ENCODE measurements around the gene BRMS1. TPM values are rescaled to one million over a fixed set of nuclear protein-coding genes. Genes with fewer than 3 reads are reported as not detected.

Gene BRMS1
- total and polyA plus RNA-seq, 2 experiments from 2014 or later = 59.1 to 61.7 TPM

GRCh38 chr11:66332371-66333219 is 12.3 kb downstream of the BRMS1 start:
- Mint-ChIP-seq H3K36me3 (ENCODE audit: low read depth) (no peaks in the 10 kb centered on the region), H3K27ac (no peak overlapping the region), H3K4me3 (no peak overlapping the region), H3K9me3 (no peaks in the 10 kb centered on the region), H3K4me1 (peaks cover 27% of the 10 kb centered on the region), H3K27me3 (ENCODE audit: insufficient read depth, low read depth, poor library complexity) (peaks cover 20% of the 10 kb centered on the region)
- Histone ChIP-seq H3K4me1 (ENCODE audit: insufficient read depth) (peaks cover 16% of the 10 kb centered on the region; the same call in 1 of the 2 replicates), H3K79me2 (replicated peaks; ENCODE audit: insufficient read depth) (no peaks in the 10 kb centered on the region), H3F3A (replicated peaks; ENCODE audit: low read depth) (0 out of 2 replicates have a peak, but pooled peaks cover 6% of the 10 kb centered on the region), H3K27me3 (ENCODE audit: insufficient read depth) (no peaks in the 10 kb centered on the region), H3K27ac (ENCODE audit: low read depth) (no peak overlapping the region), H3K36me3 (ENCODE audit: insufficient read depth) (no peaks in the 10 kb centered on the region), H3K4me3 (no peak overlapping the region), H4K20me1 (replicated peaks; ENCODE audit: insufficient read depth) (no peaks in the 10 kb centered on the region), H2AFZ (no peak overlapping the region), H3K4me2 (no peak overlapping the region), H3K9me2 (ENCODE audit: insufficient read depth) (no peaks in the 10 kb centered on the region)
- TF ChIP-seq ZNF462 (CRISPR knock-in tag; IDR thresholded peaks at IDR 0.05) (no peak), CTCF (conservative IDR thresholded peaks at IDR 0.05; ENCODE audit: low read depth in 2 of 2) (no peak), EZH2phosphoT487 (IDR thresholded peaks at IDR 0.05; ENCODE audit: unreplicated experiment) (no peak), REST (IDR thresholded peaks at IDR 0.05; ENCODE audit: unreplicated experiment) (no peak), CREB1 (CRISPR knock-in tag; IDR thresholded peaks at IDR 0.05; ENCODE audit: low read depth) (no peak), POLR2AphosphoS5 (IDR thresholded peaks at IDR 0.05; ENCODE audit: low read depth) (no peak), ZNF331 (CRISPR knock-in tag; IDR thresholded peaks at IDR 0.05; ENCODE audit: low read depth) (no peak), NANOG (IDR thresholded peaks at IDR 0.05; ENCODE audit: borderline replicate concordance) (no peak), EZH2 (IDR thresholded peaks at IDR 0.05; ENCODE audit: low read depth, unreplicated experiment) (no peak), STAT1 (IDR thresholded peaks at IDR 0.05; ENCODE audit: unreplicated experiment) (no peak)
- DNase-seq (ENCODE audit: low spot score) (no peak), ATAC-seq (no peak)

All from GM23338 (cell line).